SK-N-MC (cell line): ENCODE data around the gene EIF6.

Source experiments
- DNase-seq: peaks from one replicate; pipeline ENCODE4 v3.0.0-alpha.2; 2011; ENCODE audit warnings: low read depth, low spot score
- H3K27ac ChIP-seq: fragments of 200-600 bp; sonication (generic); 2 replicates; pipeline ENCODE4 v1.5.1; 2016; ENCODE audit warnings: mixed run types
- H3K36me3 ChIP-seq: fragments of 200-600 bp; sonication (generic); 2 replicates; pipeline ENCODE4 v1.6.1; 2017; ENCODE audit warnings: antibody characterized with exemption, low read length, mixed read lengths; ENCODE audit not compliant: insufficient read depth
- H3K4me3 ChIP-seq: fragments of 200-600 bp; sonication (generic); 2 replicates; pipeline ENCODE4 v1.5.1; 2016
- H3K9ac ChIP-seq: fragments of 200-600 bp; sonication (generic); 2 replicates; pipeline ENCODE4 v1.8.0; 2017; ENCODE audit warnings: mixed run types, mixed read lengths; ENCODE audit not compliant: insufficient read length
- H3K9me3 ChIP-seq: fragments of 200-600 bp; sonication (generic); 2 replicates; pipeline ENCODE4 v1.6.1; 2017; ENCODE audit warnings: low read depth, mild to moderate bottlenecking, antibody characterized with exemption, low read length, moderate library complexity, mixed read lengths
- EZH2 ChIP-seq: fragments of 200-600 bp; sonication (generic); IDR thresholded peaks from one replicate; pipeline ENCODE4 v1.6.1; 2017; ENCODE audit warnings: antibody characterized with exemption
- FOXP2 ChIP-seq: optimal IDR thresholded peaks from 2 replicates; pipeline ENCODE3; 2011; ENCODE audit warnings: mild to moderate bottlenecking, moderate library complexity; ENCODE audit not compliant: insufficient read depth; ENCODE audit errors: extremely low read length, control extremely low read depth
- POLR2AphosphoS5 ChIP-seq: IDR thresholded peaks from 2 replicates; pipeline ENCODE4 v1.6.1; 2012; ENCODE audit warnings: mild to moderate bottlenecking, low read depth, low read length, borderline replicate concordance

The EIF6 gene

GRCh38 chr20:35284267-35284991, at the start of gene EIF6:
Gene EIF6 (minus strand): TSS chr20:35284772. CDS start chr20:35284487, 285 bp downstream.
- peak; percentile 34 for DNase-seq
- TF ChIP-seq FOXP2 (no peak), POLR2AphosphoS5 (peak; percentile 92)
- no peaks in the 10 kb centered on the region for H3K9me3 ChIP-seq
- peak within 1 kb of the TSS; percentile 93 for H3K9ac ChIP-seq
- peaks cover 29% of the 10 kb centered on the region for H3K36me3 ChIP-seq
- H3K27ac ChIP-seq: 0 out of 2 replicates have a peak within 1 kb of the TSS, but pooled peaks have one; percentile 25
- H3K4me3 ChIP-seq: peak within 1 kb of the TSS; percentile 86

GRCh38 chr20:35333606-35334005, 49.0 kb upstream of the EIF6 start:
- no peak overlapping the region for H3K9ac ChIP-seq
- H3K36me3 ChIP-seq: no peaks in the 10 kb centered on the region; the same call in 1 of the 2 replicates
- TF ChIP-seq EZH2 (no peak), FOXP2 (no peak), POLR2AphosphoS5 (no peak)
- no peak for DNase-seq
- H3K27ac ChIP-seq: no peak overlapping the region
- H3K9me3 ChIP-seq: no peaks in the 10 kb centered on the region
- H3K4me3 ChIP-seq: no peak overlapping the region

- Histone ChIP-seq H3K4me3 (no peak overlapping the region), H3K36me3 (no peaks in the 10 kb centered on the region; the same call in 1 of the 2 replicates), H3K9me3 (no peaks in the 10 kb centered on the region), H3K9ac (no peak overlapping the region), H3K27ac (no peak overlapping the region)
- no peak for TF ChIP-seq FOXP2
- TF ChIP-seq POLR2AphosphoS5: no peak
- no peak for TF ChIP-seq EZH2
- DNase-seq: no peak
Observed at GRCh38 chr20:35332540-35333200, 48.1 kb upstream of the EIF6 start.

GRCh38 chr20:35329435-35330139, 45.0 kb upstream of the EIF6 start:
- no peak for DNase-seq
- Histone ChIP-seq H3K36me3 (peaks cover 9% of the 10 kb centered on the region; the same call in 1 of the 2 replicates), H3K9ac (no peak overlapping the region)

GRCh38 chr20:35328689-35329088, 44.1 kb upstream of the EIF6 start:
- DNase-seq: no peak
- no peak overlapping the region for H3K4me3 ChIP-seq
- no peak overlapping the region for H3K9ac ChIP-seq
- TF ChIP-seq EZH2: no peak
- TF ChIP-seq POLR2AphosphoS5: no peak
- TF ChIP-seq FOXP2: no peak
- peaks cover 9% of the 10 kb centered on the region; the same call in 1 of the 2 replicates for H3K36me3 ChIP-seq
- H3K27ac ChIP-seq: no peak overlapping the region
- H3K9me3 ChIP-seq: no peaks in the 10 kb centered on the region

More at GRCh38 chr20:35329435-35330139, 45.0 kb upstream of the EIF6 start:
- Histone ChIP-seq H3K9me3 (no peaks in the 10 kb centered on the region), H3K4me3 (no peak overlapping the region), H3K27ac (no peak overlapping the region)
- TF ChIP-seq EZH2 (no peak), FOXP2 (no peak), POLR2AphosphoS5 (no peak)

GRCh38 chr20:35328095-35328685, 43.6 kb upstream of the EIF6 start:
- Histone ChIP-seq H3K9ac (no peak overlapping the region), H3K27ac (no peak overlapping the region), H3K4me3 (no peak overlapping the region), H3K36me3 (peaks cover 12% of the 10 kb centered on the region; the same call in 1 of the 2 replicates), H3K9me3 (no peaks in the 10 kb centered on the region)
- TF ChIP-seq FOXP2: no peak
- TF ChIP-seq POLR2AphosphoS5: no peak
- DNase-seq: no peak

DNA sequence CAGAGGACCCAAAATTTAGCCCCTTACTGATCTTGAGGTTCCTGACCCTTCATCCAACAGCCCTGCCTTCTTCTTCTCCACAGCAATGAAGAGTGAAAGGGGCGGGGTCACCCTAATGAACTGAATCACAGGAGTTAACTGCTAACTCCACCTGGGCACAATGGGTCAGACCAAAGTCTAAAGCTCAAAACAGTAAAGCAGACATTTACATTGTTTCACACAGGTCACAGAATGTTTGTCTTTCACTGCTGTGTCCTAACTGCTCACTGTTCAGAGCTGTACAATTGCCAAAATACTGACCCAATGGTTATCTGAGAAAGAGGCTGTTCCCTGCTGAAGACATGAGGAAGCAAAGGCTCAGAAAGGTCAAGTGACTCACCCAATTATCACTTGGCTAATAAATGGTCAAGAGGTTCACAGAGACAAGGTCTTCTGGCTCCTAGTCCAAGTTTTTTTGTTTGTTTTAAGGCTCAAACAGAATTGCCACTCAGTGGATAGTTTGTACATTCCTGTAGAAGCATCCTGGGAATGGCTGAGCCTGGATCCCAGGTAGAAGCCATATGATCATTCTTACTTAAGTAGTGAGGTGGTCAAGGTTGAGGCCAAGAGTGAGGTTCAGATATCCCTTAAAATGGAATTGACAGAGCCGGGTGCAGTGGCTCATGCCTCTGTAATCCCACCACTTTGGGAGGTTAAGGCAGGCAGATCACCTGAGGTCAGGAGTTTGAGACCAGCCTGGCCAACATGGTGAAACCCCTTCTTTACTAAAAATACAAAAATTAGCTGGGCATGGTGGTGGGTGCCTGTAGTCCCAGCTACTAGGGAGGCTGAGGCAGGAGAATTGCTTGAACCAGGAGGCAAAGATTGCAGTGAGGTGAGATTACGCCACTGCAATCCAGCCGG, 42.8 kb upstream of the EIF6 start:
- DNase-seq: no peak
- no peak overlapping the region for H3K9ac ChIP-seq
- no peak for TF ChIP-seq POLR2AphosphoS5
- no peak for TF ChIP-seq EZH2
- TF ChIP-seq FOXP2: no peak
- H3K4me3 ChIP-seq: no peak overlapping the region
- H3K27ac ChIP-seq: no peak overlapping the region
- peaks cover 12% of the 10 kb centered on the region; the same call in 1 of the 2 replicates for H3K36me3 ChIP-seq
- H3K9me3 ChIP-seq: no peaks in the 10 kb centered on the region
